NCI-H69 (cell line): ENCODE results near the gene NKG7.

ENCODE experiments used
- DNase-seq: peaks from one replicate; lab custom pipeline; 2025; lab: John Stamatoyannopoulos, UW

Gene NKG7

GRCh38 chr19:51337141-51337860, 35.2 kb downstream of the NKG7 start:
- DNase-seq = no peak

GRCh38 chr19:51333836-51334460, 38.5 kb downstream of the NKG7 start:
- DNase-seq = no peak

- no peak for DNase-seq
Measured at GRCh38 chr19:51331716-51332115, 40.7 kb downstream of the NKG7 start.

- DNase-seq = no peak
Measured at GRCh38 chr19:51331193-51331592, 41.3 kb downstream of the NKG7 start.

- no peak for DNase-seq
Measured at GRCh38 chr19:51330366-51330765, 42.1 kb downstream of the NKG7 start.

GRCh38 chr19:51329411-51329810, 43.0 kb downstream of the NKG7 start:
- no peak for DNase-seq

GRCh38 chr19:51327066-51328001, 45.1 kb downstream of the NKG7 start:
- no peak for DNase-seq

- DNase-seq = no peak
Measured at GRCh38 chr19:51326216-51327065, 46.0 kb downstream of the NKG7 start.

- DNase-seq = no peak
Measured at GRCh38 chr19:51325161-51325976, 47.1 kb downstream of the NKG7 start.

GRCh38 chr19:51324167-51324481, 48.3 kb downstream of the NKG7 start:
- DNase-seq = no peak

GRCh38 chr19:51323481-51324166, 48.8 kb downstream of the NKG7 start:
- DNase-seq = no peak

- DNase-seq = no peak
Measured at GRCh38 chr19:51321799-51322198, 50.7 kb downstream of the NKG7 start.
